ENCODE results near the gene VTA1. TPM values are rescaled to one million over a fixed set of nuclear protein-coding genes. Genes with fewer than 3 reads are reported as not detected.
A peak's percentile ranks its signal among the peaks of the same experiment; 100 is the strongest.
"Not testable (repeated sequence)": the region's sequence is repeated elsewhere in the genome, so short reads cannot be mapped to it uniquely, and the experiment has no call there.

Gene VTA1
- total and polyA plus RNA-seq, 8 donors = 15.6 to 56.8 (median 25.8) TPM

- no peaks in the 10 kb centered on the region for H3K27me3 ChIP-seq
- H3K4me3 ChIP-seq = no peak overlapping the region
- peaks cover 0 to 3% (median 0%) of the 10 kb centered on the region in 4 donors for H3K36me3 ChIP-seq
- DNase-seq = no peak
- no peak overlapping the region for H3K27ac ChIP-seq
- H3K4me1 ChIP-seq = peaks cover 8 to 58% (median 30%) of the 10 kb centered on the region in 4 donors
- TF ChIP-seq EP300 (IDR thresholded peaks at IDR 0.05) (no peak), CTCF (IDR thresholded peaks at IDR 0.05) (no peak), POLR2AphosphoS5 (IDR thresholded peaks at IDR 0.05) (no peak), POLR2A (IDR thresholded peaks at IDR 0.05) (no peak)
- no peaks in the 10 kb centered on the region for H3K9me3 ChIP-seq
- 27 to 58% (median 42%) methylated on average over 2 of the region's 2 CpGs for WGBS, 5 donors
- intact Hi-C loops (cut with DNase I; ENCODE audit: low total_unique reads) = loop anchor here (10.0 kb wide), 1 partner anchor 52 kb away; no protein-coding TSS in a partner anchor
Observed at GRCh38 chr6:142153196-142153595, 6.1 kb downstream of the VTA1 start.

GRCh38 chr6:142154336-142154735, 7.3 kb downstream of the VTA1 start:
- Histone ChIP-seq H3K27me3 (no peaks in the 10 kb centered on the region), H3K27ac (no peak overlapping the region), H3K4me1 (peaks cover 0 to 47% (median 20%) of the 10 kb centered on the region in 4 donors), H3K4me3 (no peak overlapping the region), H3K36me3 (peaks cover 0 to 3% (median 2%) of the 10 kb centered on the region in 4 donors), H3K9me3 (no peaks in the 10 kb centered on the region)
- WGBS, 5 donors = 76 to 88% (median 83%) methylated on average over 1 of the region's 1 CpG
- no peak for DNase-seq
- TF ChIP-seq POLR2A (IDR thresholded peaks at IDR 0.05) (no peak), POLR2AphosphoS5 (IDR thresholded peaks at IDR 0.05) (no peak), CTCF (IDR thresholded peaks at IDR 0.05) (no peak), EP300 (IDR thresholded peaks at IDR 0.05) (no peak)
- intact Hi-C loops (cut with DNase I; ENCODE audit: low total_unique reads) = loop anchor here (10.0 kb wide), 1 partner anchor 50 kb away; no protein-coding TSS in a partner anchor

DNA sequence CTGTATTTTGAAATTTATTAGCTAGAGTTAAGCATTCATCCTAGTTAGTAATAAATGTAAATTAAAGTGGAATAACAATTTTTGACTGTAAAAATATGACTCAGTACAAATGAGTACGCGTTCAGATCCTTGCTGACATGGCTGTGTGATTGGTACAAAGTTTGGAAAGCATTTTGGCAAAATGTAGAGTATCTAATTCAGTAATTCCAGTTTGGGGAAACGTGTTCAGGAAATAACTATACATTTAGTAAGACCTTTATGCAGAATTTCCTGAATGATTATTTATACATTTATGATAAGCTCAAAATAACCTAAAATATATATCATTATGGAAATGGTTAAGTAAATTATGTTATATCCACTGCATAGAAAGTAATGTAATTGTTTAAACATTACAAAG, 8.0 kb downstream of the VTA1 start:
- intact Hi-C loops (cut with DNase I; ENCODE audit: low total_unique reads) = loop anchor here (10.0 kb wide), 1 partner anchor 50 kb away; no protein-coding TSS in a partner anchor
- Histone ChIP-seq H3K4me1 (peaks cover 0 to 39% (median 17%) of the 10 kb centered on the region in 4 donors), H3K36me3 (peaks cover 0 to 3% (median 2%) of the 10 kb centered on the region in 4 donors), H3K27ac (no peak overlapping the region), H3K9me3 (no peaks in the 10 kb centered on the region), H3K4me3 (no peak overlapping the region), H3K27me3 (no peaks in the 10 kb centered on the region)
- DNase-seq = no peak
- 63 to 86% (median 72%) methylated on average over 3 of the region's 3 CpGs for WGBS, 5 donors
- TF ChIP-seq POLR2A (IDR thresholded peaks at IDR 0.05) (no peak), EP300 (IDR thresholded peaks at IDR 0.05) (no peak), POLR2AphosphoS5 (IDR thresholded peaks at IDR 0.05) (no peak), CTCF (IDR thresholded peaks at IDR 0.05) (no peak)

DNA sequence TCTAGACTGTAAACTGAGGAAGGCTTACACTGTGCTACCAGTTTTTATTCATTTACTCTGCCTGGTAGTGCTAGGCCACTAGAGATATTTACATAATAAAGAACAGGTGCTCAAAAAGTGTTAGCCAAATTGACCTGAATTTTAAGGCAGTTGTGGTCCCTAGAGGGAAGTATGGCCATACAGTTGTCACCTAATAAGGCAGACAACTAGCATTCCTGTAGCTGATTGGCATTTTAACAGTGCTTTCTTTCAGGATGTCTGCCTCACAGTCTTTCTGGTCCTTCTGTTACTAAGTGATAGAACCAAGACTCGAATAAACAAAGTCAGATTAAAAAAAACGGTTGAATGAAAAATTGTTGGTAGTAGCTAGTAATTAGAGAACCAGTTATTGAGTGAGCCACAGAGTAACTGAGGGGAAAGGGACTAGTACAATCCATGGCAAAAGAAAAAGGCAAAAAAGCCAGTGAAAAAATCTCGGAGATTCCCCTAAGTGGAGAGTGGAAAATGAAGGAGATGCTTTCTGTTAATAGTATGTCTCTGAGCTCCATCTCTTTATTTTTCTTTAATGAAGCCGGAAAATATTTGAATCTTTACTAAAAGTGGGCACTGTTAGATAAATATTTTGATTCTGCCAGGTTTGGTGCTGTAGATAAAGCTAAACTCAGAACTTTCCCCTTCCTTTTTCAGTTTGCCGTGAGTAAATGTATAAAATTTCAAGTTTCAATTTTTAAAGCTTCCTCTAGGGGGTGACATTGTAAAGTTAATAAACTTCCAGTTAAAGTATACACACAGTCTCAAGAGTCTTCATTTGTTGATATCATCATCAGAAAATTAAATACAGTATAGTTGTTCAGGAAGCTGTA, 9.1 kb downstream of the VTA1 start:
- Histone ChIP-seq H3K4me3 (no peak overlapping the region), H3K27ac (no peak overlapping the region), H3K36me3 (peaks cover 0 to 3% (median 0%) of the 10 kb centered on the region in 4 donors), H3K9me3 (no peaks in the 10 kb centered on the region), H3K4me1 (peaks cover 0 to 41% (median 18%) of the 10 kb centered on the region in 4 donors), H3K27me3 (no peaks in the 10 kb centered on the region)
- 23 to 43% (median 34%) methylated on average over 5 of the region's 5 CpGs for WGBS, 5 donors
- TF ChIP-seq CTCF (IDR thresholded peaks at IDR 0.05) = peak in 3 of 7 experiments; percentile 9 to 44 (median 39)
- no peak for TF ChIP-seq EP300 (IDR thresholded peaks at IDR 0.05)
- intact Hi-C loops (cut with DNase I; ENCODE audit: low total_unique reads) = loop anchor here (10.0 kb wide), 1 partner anchor 49 kb away; no protein-coding TSS in a partner anchor
- DNase-seq = peak in 1 of 2 donors; percentile 43

DNA sequence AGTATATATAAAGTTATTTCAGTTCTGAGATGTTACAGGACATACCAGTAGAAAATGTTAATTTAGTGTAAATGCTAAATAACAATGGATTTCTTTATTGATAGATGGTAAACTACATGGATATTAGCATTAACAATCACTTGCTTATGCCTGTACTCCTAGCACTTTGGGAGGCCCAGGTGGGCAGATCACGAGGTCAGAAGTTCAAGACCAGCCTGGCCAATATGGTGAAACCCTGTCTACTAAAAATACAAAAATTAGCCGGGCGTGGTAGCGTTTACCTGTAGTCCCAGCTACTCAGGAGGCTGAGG, 9.7 kb downstream of the VTA1 start:
- not testable (repeated sequence) for H3K9me3 ChIP-seq, H3K4me3 ChIP-seq, H3K27ac ChIP-seq, H3K27me3 ChIP-seq, H3K36me3 ChIP-seq, DNase-seq
- WGBS, 5 donors = 86 to 89% (median 89%) methylated on average over 4 of the region's 4 CpGs
- intact Hi-C loops (cut with DNase I; ENCODE audit: low total_unique reads) = loop anchor here (10.0 kb wide), 1 partner anchor 48 kb away; no protein-coding TSS in a partner anchor
- H3K4me1 ChIP-seq = peaks cover 0 to 47% (median 18%) of the 10 kb centered on the region in 4 donors

Measured in stomach (tissue), 9 donors.